Esophagus muscularis mucosa (tissue), 4 donors: ENCODE measurements around the gene NPIPB4.
"Not testable (repeated sequence)": the region's sequence is repeated elsewhere in the genome, so short reads cannot be mapped to it uniquely, and the experiment has no call there.

Source experiments
- CTCF ChIP-seq, 3 experiments: fragments of 200-600 bp in 2 of 3; fragments of 450-650 bp in 1 of 3; sonication (generic) in 2 of 3; IDR thresholded peaks; one replicate each; pipeline ENCODE4 v1.5.1; 2017 to 2019; ENCODE audit warnings: antibody characterized with exemption in 3 of 3, mild to moderate bottlenecking in 2 of 3, moderate library complexity in 1 of 3
- EP300 ChIP-seq: sonication (generic); formaldehyde crosslinking; IDR thresholded peaks from one replicate; pipeline ENCODE4 v1.6.1; 2017; ENCODE audit warnings: antibody characterized with exemption
- POLR2A ChIP-seq: fragments of 450-650 bp; IDR thresholded peaks from one replicate; pipeline ENCODE4 v1.6.1; 2017; ENCODE audit warnings: antibody characterized with exemption, moderate library complexity, mild to moderate bottlenecking, low read depth

- not testable (repeated sequence) for TF ChIP-seq CTCF (IDR thresholded peaks at IDR 0.05); EP300; POLR2A
These were observed 23.3 kb downstream of the NPIPB4 start for GRCh38 chr16:21834211-21834610.
